ENCODE data around the gene BUB1B. TPM values are rescaled to one million over a fixed set of nuclear protein-coding genes. Genes with fewer than 3 reads are reported as not detected.

The BUB1B gene
- total RNA-seq, 1 donor from 2014 or later, result 11.9 TPM

- DNase-seq (ENCODE audit: low spot score), result no peak
- Mint-ChIP-seq H3K4me3 (ENCODE audit: unreplicated experiment) (no peak overlapping the region), H3K27me3 (ENCODE audit: unreplicated experiment) (no peaks in the 10 kb centered on the region), H3K27ac (ENCODE audit: unreplicated experiment) (no peak overlapping the region), H3K36me3 (ENCODE audit: low read depth, unreplicated experiment) (no peaks in the 10 kb centered on the region), H3K9me3 (ENCODE audit: unreplicated experiment) (no peaks in the 10 kb centered on the region), H3K4me1 (ENCODE audit: unreplicated experiment) (no peaks in the 10 kb centered on the region)
- TF ChIP-seq, protein P1, sequence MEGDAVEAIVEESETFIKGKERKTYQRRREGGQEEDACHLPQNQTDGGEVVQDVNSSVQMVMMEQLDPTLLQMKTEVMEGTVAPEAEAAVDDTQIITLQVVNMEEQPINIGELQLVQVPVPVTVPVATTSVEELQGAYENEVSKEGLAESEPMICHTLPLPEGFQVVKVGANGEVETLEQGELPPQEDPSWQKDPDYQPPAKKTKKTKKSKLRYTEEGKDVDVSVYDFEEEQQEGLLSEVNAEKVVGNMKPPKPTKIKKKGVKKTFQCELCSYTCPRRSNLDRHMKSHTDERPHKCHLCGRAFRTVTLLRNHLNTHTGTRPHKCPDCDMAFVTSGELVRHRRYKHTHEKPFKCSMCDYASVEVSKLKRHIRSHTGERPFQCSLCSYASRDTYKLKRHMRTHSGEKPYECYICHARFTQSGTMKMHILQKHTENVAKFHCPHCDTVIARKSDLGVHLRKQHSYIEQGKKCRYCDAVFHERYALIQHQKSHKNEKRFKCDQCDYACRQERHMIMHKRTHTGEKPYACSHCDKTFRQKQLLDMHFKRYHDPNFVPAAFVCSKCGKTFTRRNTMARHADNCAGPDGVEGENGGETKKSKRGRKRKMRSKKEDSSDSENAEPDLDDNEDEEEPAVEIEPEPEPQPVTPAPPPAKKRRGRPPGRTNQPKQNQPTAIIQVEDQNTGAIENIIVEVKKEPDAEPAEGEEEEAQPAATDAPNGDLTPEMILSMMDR (IDR thresholded peaks at IDR 0.05; ENCODE audit: unreplicated experiment), result no peak
Measured at GRCh38 chr15:40226736-40227135, 65.9 kb downstream of the BUB1B start.

DNA sequence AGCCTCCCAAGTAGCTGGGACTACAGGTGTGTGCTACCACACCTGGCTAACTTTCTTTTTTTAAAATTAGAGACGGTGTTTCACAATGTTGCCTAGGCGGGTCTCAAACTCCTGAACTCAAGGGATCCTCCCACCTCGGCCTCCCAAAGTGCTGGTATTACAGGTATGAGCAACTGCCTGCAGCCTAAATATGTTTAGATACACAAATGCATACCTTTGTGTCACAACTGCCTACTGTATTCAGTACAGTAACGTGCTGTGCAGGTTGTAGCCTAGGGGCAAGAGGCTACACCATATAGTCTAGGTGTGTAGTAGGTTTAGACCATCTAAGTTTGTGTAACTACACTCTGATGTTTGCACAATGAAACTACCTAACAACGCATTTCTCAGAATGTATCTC is 68.4 kb downstream of the BUB1B start:
- no peaks in the 10 kb centered on the region for H3K27me3 Mint-ChIP-seq (ENCODE audit: unreplicated experiment)
- no peaks in the 10 kb centered on the region for H3K36me3 Mint-ChIP-seq (ENCODE audit: low read depth, unreplicated experiment)
- TF ChIP-seq, protein P1 (IDR thresholded peaks at IDR 0.05; ENCODE audit: unreplicated experiment), result no peak
- DNase-seq (ENCODE audit: low spot score), result no peak
- H3K4me1 Mint-ChIP-seq (ENCODE audit: unreplicated experiment), result no peaks in the 10 kb centered on the region
- no peaks in the 10 kb centered on the region for H3K9me3 Mint-ChIP-seq (ENCODE audit: unreplicated experiment)
- no peak overlapping the region for H3K4me3 Mint-ChIP-seq (ENCODE audit: unreplicated experiment)
- no peak overlapping the region for H3K27ac Mint-ChIP-seq (ENCODE audit: unreplicated experiment)

GRCh38 chr15:40229956-40230355 is 69.1 kb downstream of the BUB1B start:
- Mint-ChIP-seq H3K36me3 (ENCODE audit: low read depth, unreplicated experiment) (no peaks in the 10 kb centered on the region), H3K4me3 (ENCODE audit: unreplicated experiment) (no peak overlapping the region), H3K27ac (ENCODE audit: unreplicated experiment) (no peak overlapping the region), H3K27me3 (ENCODE audit: unreplicated experiment) (no peaks in the 10 kb centered on the region), H3K4me1 (ENCODE audit: unreplicated experiment) (no peaks in the 10 kb centered on the region), H3K9me3 (ENCODE audit: unreplicated experiment) (no peaks in the 10 kb centered on the region)
- TF ChIP-seq, protein P1 (IDR thresholded peaks at IDR 0.05; ENCODE audit: unreplicated experiment), result no peak
- no peak for DNase-seq (ENCODE audit: low spot score)

GRCh38 chr15:40232625-40233070 is 71.8 kb downstream of the BUB1B start:
- Mint-ChIP-seq H3K9me3 (ENCODE audit: unreplicated experiment) (no peaks in the 10 kb centered on the region), H3K27ac (ENCODE audit: unreplicated experiment) (no peak overlapping the region)

More at GRCh38 chr15:40232625-40233070, 71.8 kb downstream of the BUB1B start:
- Mint-ChIP-seq H3K4me1 (ENCODE audit: unreplicated experiment) (no peaks in the 10 kb centered on the region), H3K27me3 (ENCODE audit: unreplicated experiment) (no peaks in the 10 kb centered on the region), H3K36me3 (ENCODE audit: low read depth, unreplicated experiment) (no peaks in the 10 kb centered on the region), H3K4me3 (ENCODE audit: unreplicated experiment) (no peak overlapping the region)
- TF ChIP-seq, protein P1 (IDR thresholded peaks at IDR 0.05; ENCODE audit: unreplicated experiment), result no peak
- DNase-seq (ENCODE audit: low spot score), result no peak

Data from endothelial cell (in vitro differentiated cells).